ENCODE results near the gene RNF215.

The RNF215 gene

GRCh38 chr22:30357650-30358215, 29.5 kb downstream of the RNF215 start:
- TF ChIP-seq CTCF (IDR thresholded peaks at IDR 0.05) = no peak
- DNase-seq (ENCODE audit: low spot score) = no peak
- H3K27ac ChIP-seq = no peak overlapping the region
- H3K4me3 ChIP-seq = peak overlapping the region; percentile 77

GRCh38 chr22:30357236-30357570, 30.0 kb downstream of the RNF215 start:
- no peak for TF ChIP-seq CTCF (IDR thresholded peaks at IDR 0.05)
- DNase-seq (ENCODE audit: low spot score) = no peak
- peak overlapping the region; percentile 77 for H3K4me3 ChIP-seq
- peak overlapping the region in 1 of 2 donors; percentile 95 for H3K27ac ChIP-seq

- no peak for TF ChIP-seq CTCF (IDR thresholded peaks at IDR 0.05)
- H3K4me3 ChIP-seq = peak within 1 kb of the TSS; percentile 77
- H3K27ac ChIP-seq = peak within 1 kb of the TSS; percentile 91 to 95
- DNase-seq (ENCODE audit: low spot score) = peak; percentile 91
Observed at GRCh38 chr22:30356449-30357235, 30.6 kb downstream of the RNF215 start, which contains the start of the genes CCDC157 and SF3A1. CCDC157 (plus strand) TSS chr22:30357007; CDS start chr22:30366001, 8,994 bp downstream. SF3A1 (minus strand) TSS chr22:30356894; CDS start chr22:30356792, 102 bp downstream.

GRCh38 chr22:30354644-30355043, 32.6 kb downstream of the RNF215 start:
- TF ChIP-seq CTCF (IDR thresholded peaks at IDR 0.05) = no peak
- peak overlapping the region; percentile 77 for H3K4me3 ChIP-seq
- no peak overlapping the region for H3K27ac ChIP-seq
- no peak for DNase-seq (ENCODE audit: low spot score)

- no peak for TF ChIP-seq CTCF (IDR thresholded peaks at IDR 0.05)
- DNase-seq (ENCODE audit: low spot score) = no peak
- Histone ChIP-seq H3K4me3 (no peak overlapping the region), H3K27ac (no peak overlapping the region)
Observed at GRCh38 chr22:30351226-30351625, 36.0 kb downstream of the RNF215 start.

GRCh38 chr22:30348809-30349208, 38.4 kb downstream of the RNF215 start:
- Histone ChIP-seq H3K27ac (no peak overlapping the region), H3K4me3 (no peak overlapping the region)
- TF ChIP-seq CTCF (IDR thresholded peaks at IDR 0.05) = no peak
- no peak for DNase-seq (ENCODE audit: low spot score)

GRCh38 chr22:30348404-30348803, 38.8 kb downstream of the RNF215 start:
- DNase-seq (ENCODE audit: low spot score) = no peak
- Histone ChIP-seq H3K4me3 (no peak overlapping the region), H3K27ac (no peak overlapping the region)
- TF ChIP-seq CTCF (IDR thresholded peaks at IDR 0.05) = no peak
